ENCODE data around the gene OLFM1.

GRCh38 chr9:135103001-135103446 lies 15.6 kb downstream of the OLFM1 start:
- TF ChIP-seq CTCF (conservative IDR thresholded peaks at IDR 0.05) = no peak
- no peak for TF ChIP-seq EZH2 (IDR thresholded peaks at IDR 0.05; ENCODE audit: low read depth)

Measured in PC-9 (cell line).